Mesenchymal stem cell (in vitro differentiated cells and primary cell): Measurements from ENCODE around the gene RNF222.

Experiments
- DNase-seq: peaks from one replicate; pipeline ENCODE4 v3.0.0-alpha.2; 2013
- H2AFZ ChIP-seq: one replicate; pipeline ENCODE4 v1.6.1; 2013; ENCODE audit warnings: low read depth, mild to moderate bottlenecking, control low read depth, inconsistent platforms, low read length, moderate library complexity
- H2AK5ac ChIP-seq: 2 replicates; pipeline ENCODE4 v1.6.1; 2013; ENCODE audit warnings: low read length, moderate library complexity, mild to moderate bottlenecking, inconsistent platforms; ENCODE audit not compliant: severe bottlenecking
- H2BK120ac ChIP-seq: one replicate; pipeline ENCODE4 v1.6.1; 2013; ENCODE audit warnings: low read depth, mild to moderate bottlenecking, inconsistent platforms, low read length, moderate library complexity
- H2BK12ac ChIP-seq, 2 experiments: one replicate each; pipeline ENCODE4 v1.6.1; 2013; ENCODE audit warnings: inconsistent platforms in 2 of 2, low read length in 2 of 2, mild to moderate bottlenecking in 2 of 2, moderate library complexity in 2 of 2, control low read depth in 1 of 2
- H2BK15ac ChIP-seq: one replicate; pipeline ENCODE4 v1.6.1; 2013; ENCODE audit warnings: mild to moderate bottlenecking, low read depth, inconsistent platforms; ENCODE audit not compliant: poor library complexity, severe bottlenecking
- H2BK5ac ChIP-seq: 2 replicates; pipeline ENCODE4 v1.6.1; 2013; ENCODE audit warnings: low read depth, mild to moderate bottlenecking, low read length, control low read depth, inconsistent platforms; ENCODE audit not compliant: poor library complexity, severe bottlenecking
- H3K14ac ChIP-seq, 2 experiments: one replicate each; pipeline ENCODE4 v1.6.1; 2013; ENCODE audit warnings: inconsistent platforms in 2 of 2, low read length in 2 of 2, control low read depth in 1 of 2, mild to moderate bottlenecking in 1 of 2, moderate library complexity in 1 of 2
- H3K18ac ChIP-seq, 2 experiments: one replicate each; pipeline ENCODE4 v1.6.1; 2013; ENCODE audit warnings: inconsistent platforms in 2 of 2, low read length in 2 of 2, control low read depth in 1 of 2, low read depth in 1 of 2, mild to moderate bottlenecking in 1 of 2
- H3K23ac ChIP-seq, 2 experiments: one replicate each; pipeline ENCODE4 v1.6.1; 2013; ENCODE audit warnings: inconsistent platforms in 2 of 2, low read length in 2 of 2, mild to moderate bottlenecking in 2 of 2, moderate library complexity in 2 of 2, control low read depth in 1 of 2
- H3K27ac ChIP-seq: 2 replicates; pipeline ENCODE4 v1.5.1; 2013; ENCODE audit warnings: mild to moderate bottlenecking, moderate library complexity, low read length, control low read depth, inconsistent platforms; ENCODE audit not compliant: poor library complexity, severe bottlenecking
- H3K27me3 ChIP-seq, 2 experiments: 2 replicates each; pipeline versions ENCODE4 v1.6.1 to v1.7.0; 2013; ENCODE audit warnings: low read length in 2 of 2, mild to moderate bottlenecking in 2 of 2, moderate library complexity in 2 of 2, control low read depth in 1 of 2, inconsistent platforms in 1 of 2; ENCODE audit not compliant: control insufficient read depth in 1 of 2, insufficient read depth in 1 of 2
- H3K36me3 ChIP-seq, 2 experiments: 2 replicates each; pipeline versions ENCODE4 v1.6.1 to v1.7.0; 2013; ENCODE audit warnings: low read length in 2 of 2, control low read depth in 1 of 2, inconsistent platforms in 1 of 2, low read depth in 1 of 2, mild to moderate bottlenecking in 1 of 2; ENCODE audit not compliant: insufficient read depth in 2 of 2, control insufficient read depth in 1 of 2
- H3K4ac ChIP-seq, 2 experiments: one replicate each; pipeline ENCODE4 v1.6.1; 2013; ENCODE audit warnings: inconsistent platforms in 2 of 2, low read length in 2 of 2, mild to moderate bottlenecking in 2 of 2, moderate library complexity in 2 of 2, control low read depth in 1 of 2, low read depth in 1 of 2
- H3K4me1 ChIP-seq: 2 replicates; pipeline ENCODE4 v1.6.1; 2013; ENCODE audit warnings: low read depth, low read length, control low read depth; ENCODE audit not compliant: control insufficient read depth, insufficient read depth
- H3K4me2 ChIP-seq: 2 replicates; pipeline ENCODE4 v1.6.1; 2013; ENCODE audit warnings: low read length, mild to moderate bottlenecking, inconsistent platforms; ENCODE audit not compliant: poor library complexity, severe bottlenecking
- H3K4me3 ChIP-seq, 2 experiments: 2 replicates each; pipeline versions ENCODE4 v1.5.1 to v1.7.0; 2013; ENCODE audit warnings: low read length in 2 of 2, mild to moderate bottlenecking in 2 of 2, control low read depth in 1 of 2, low read depth in 1 of 2; ENCODE audit not compliant: insufficient read depth in 1 of 2
- H3K79me1 ChIP-seq: replicated peaks from 2 replicates; pipeline ENCODE4 v1.6.1; 2013; ENCODE audit warnings: mild to moderate bottlenecking, control low read depth, low read length, inconsistent platforms; ENCODE audit not compliant: poor library complexity, severe bottlenecking
- H3K9ac ChIP-seq: 2 replicates; pipeline ENCODE4 v1.7.0; 2013; ENCODE audit warnings: mild to moderate bottlenecking, low read length, moderate library complexity
- H3K9me3 ChIP-seq: 2 replicates; pipeline ENCODE4 v1.7.0; 2013; ENCODE audit warnings: mild to moderate bottlenecking, low read length; ENCODE audit not compliant: control insufficient read depth
- H4K8ac ChIP-seq: one replicate; pipeline ENCODE4 v1.6.1; 2013; ENCODE audit warnings: inconsistent platforms, mild to moderate bottlenecking, low read length, moderate library complexity
- H4K91ac ChIP-seq: one replicate; pipeline ENCODE4 v1.6.1; 2013; ENCODE audit warnings: mild to moderate bottlenecking, low read length, inconsistent platforms
- WGBS: methylation state at CpG from one replicate; pipeline ENCODE4 v1.1.7; 2013; ENCODE audit warnings: mixed read lengths; 5-methylcytosine and 5-hydroxymethylcytosine counted together

The RNF222 gene

DNA sequence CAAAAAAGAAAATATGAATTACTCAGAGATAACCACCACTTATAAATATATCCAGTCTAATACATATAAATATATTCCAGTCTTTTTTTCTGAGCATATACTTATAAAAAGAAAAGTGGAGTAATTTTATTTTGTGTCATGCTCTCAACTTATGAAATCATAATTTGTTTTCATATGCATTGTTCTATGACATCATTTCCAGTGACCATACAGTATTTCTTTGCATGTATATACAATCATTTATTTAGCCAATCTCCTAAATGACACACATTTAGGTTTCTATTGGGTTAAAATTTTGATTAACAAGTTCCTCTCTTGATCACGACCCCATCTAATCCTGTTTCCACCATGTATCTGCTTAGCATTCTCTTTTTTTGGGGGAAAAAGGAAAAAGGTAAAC lies 21.7 kb upstream of the RNF222 start:
- Histone ChIP-seq H3K27me3 (peaks cover 13 to 19% of the 10 kb centered on the region in 2 experiments), H3K36me3 (no peaks in the 10 kb centered on the region), H3K14ac (no peak overlapping the region), H3K4me1 (no peaks in the 10 kb centered on the region), H3K4ac (no peak overlapping the region), H2AK5ac (no peak overlapping the region), H3K27ac (no peak overlapping the region), H3K9me3 (no peaks in the 10 kb centered on the region), H2BK12ac (no peak overlapping the region), H3K4me2 (no peak overlapping the region), H2AFZ (no peak overlapping the region), H4K91ac (no peak overlapping the region), H2BK15ac (no peak overlapping the region), H3K79me1 (no peaks in the 10 kb centered on the region), H4K8ac (no peak overlapping the region), H2BK120ac (no peak overlapping the region), H3K18ac (no peak overlapping the region), H3K4me3 (no peak overlapping the region), H2BK5ac (no peak overlapping the region), H3K9ac (no peak overlapping the region), H3K23ac (no peak overlapping the region)
- no peak for DNase-seq
- no CpG with 5 or more reads among the region's 1 CpG for WGBS

DNA sequence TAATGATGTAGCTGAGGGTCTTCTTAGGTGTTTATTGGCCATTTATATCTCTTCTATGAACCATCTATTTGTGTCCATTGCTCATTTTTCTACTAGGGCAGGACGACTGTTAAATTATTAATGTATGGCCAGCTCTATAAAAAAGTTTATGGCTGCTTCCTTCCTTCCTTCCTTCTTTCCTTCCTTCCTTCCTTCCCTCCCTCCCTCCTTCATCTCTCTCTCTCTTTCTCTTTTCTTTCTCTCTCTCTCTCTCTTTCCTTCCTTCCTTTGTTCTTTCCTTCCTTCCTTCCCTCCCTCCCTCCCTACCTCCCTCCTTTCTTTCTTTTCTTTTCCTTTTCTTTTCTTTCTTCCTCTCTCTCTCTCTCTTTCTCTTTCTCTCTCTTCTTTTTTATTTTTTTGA lies 20.8 kb upstream of the RNF222 start:
- Histone ChIP-seq H3K4ac (no peak overlapping the region), H2BK15ac (no peak overlapping the region)

DNA sequence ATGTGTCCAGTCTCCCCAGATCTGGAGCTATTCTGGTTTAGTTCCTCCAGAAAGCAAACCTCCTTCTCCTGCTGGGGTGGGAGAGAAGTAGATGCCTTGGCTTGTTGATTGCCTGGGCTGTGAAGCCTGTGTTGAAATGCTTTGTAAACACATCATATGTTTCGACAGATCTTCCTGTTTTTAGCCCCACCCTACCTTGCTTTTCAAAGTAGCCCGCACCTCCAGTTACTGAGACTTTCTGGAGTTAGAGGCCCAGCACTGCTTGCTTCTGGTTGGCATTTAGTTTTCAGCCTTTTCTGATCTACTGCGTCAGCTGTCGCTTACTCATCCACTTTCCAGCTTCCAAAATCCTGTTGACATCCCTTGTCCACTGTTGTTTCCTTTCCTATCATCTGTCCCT lies 20.2 kb upstream of the RNF222 start:
- H3K27ac ChIP-seq, result no peak overlapping the region

More for the DNA sequence above, 20.8 kb upstream of the RNF222 start:
- no peak overlapping the region for H3K27ac ChIP-seq
- no peak overlapping the region for H3K4me3 ChIP-seq
- H3K4me1 ChIP-seq, result no peaks in the 10 kb centered on the region
- no peak overlapping the region for H2AK5ac ChIP-seq
- H3K9ac ChIP-seq, result no peak overlapping the region
- no peak overlapping the region for H3K18ac ChIP-seq
- H2BK120ac ChIP-seq, result no peak overlapping the region
- no peak overlapping the region for H3K14ac ChIP-seq
- no peak for DNase-seq
- no peaks in the 10 kb centered on the region for H3K79me1 ChIP-seq
- no peak overlapping the region for H3K23ac ChIP-seq
- no peak overlapping the region for H2AFZ ChIP-seq
- H3K9me3 ChIP-seq, result no peaks in the 10 kb centered on the region
- H4K91ac ChIP-seq, result no peak overlapping the region
- no peak overlapping the region for H2BK5ac ChIP-seq
- no peak overlapping the region for H4K8ac ChIP-seq
- no peaks in the 10 kb centered on the region for H3K36me3 ChIP-seq
- H3K27me3 ChIP-seq, result peaks cover 13 to 19% of the 10 kb centered on the region in 2 experiments
- no peak overlapping the region for H2BK12ac ChIP-seq
- H3K4me2 ChIP-seq, result no peak overlapping the region
- WGBS, result 85% methylated on average over 1 of the region's 1 CpG

DNA sequence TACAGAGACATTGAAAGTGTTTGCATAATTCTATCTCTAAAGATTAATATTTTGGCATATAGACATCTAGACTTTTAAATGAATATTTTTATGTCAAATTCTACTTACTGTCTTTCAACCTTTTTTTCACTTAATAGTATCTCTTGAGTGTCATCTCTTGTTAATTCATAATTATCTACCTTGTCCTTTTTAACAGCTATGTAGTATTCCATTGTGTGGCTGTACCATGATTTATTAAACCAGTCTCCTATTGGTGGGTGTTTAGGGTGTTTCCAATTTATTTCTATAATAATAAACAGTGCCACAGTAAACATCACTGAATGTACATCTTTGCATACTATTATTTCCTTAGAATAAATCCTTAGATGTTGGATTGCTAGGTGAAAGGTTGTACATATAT lies 16.3 kb upstream of the RNF222 start:
- H2AFZ ChIP-seq, result no peak overlapping the region
- H3K4me3 ChIP-seq, result no peak overlapping the region
- H2BK120ac ChIP-seq, result no peak overlapping the region
- no peaks in the 10 kb centered on the region for H3K9me3 ChIP-seq
- H2AK5ac ChIP-seq, result no peak overlapping the region
- H2BK5ac ChIP-seq, result no peak overlapping the region
- no peak overlapping the region for H3K4me2 ChIP-seq
- H3K18ac ChIP-seq, result no peak overlapping the region
- H3K23ac ChIP-seq, result no peak overlapping the region
- no peak overlapping the region for H3K9ac ChIP-seq
- H3K79me1 ChIP-seq, result no peaks in the 10 kb centered on the region
- no peak overlapping the region for H2BK15ac ChIP-seq
- H3K36me3 ChIP-seq, result no peaks in the 10 kb centered on the region
- no peak overlapping the region for H4K8ac ChIP-seq
- H3K4me1 ChIP-seq, result no peaks in the 10 kb centered on the region
- H3K14ac ChIP-seq, result no peak overlapping the region
- DNase-seq, result no peak
- no peak overlapping the region for H3K4ac ChIP-seq
- H3K27me3 ChIP-seq, result peaks cover 13 to 20% of the 10 kb centered on the region in 2 experiments
- no peak overlapping the region for H4K91ac ChIP-seq
- no peak overlapping the region for H2BK12ac ChIP-seq
- no peak overlapping the region for H3K27ac ChIP-seq

More for the DNA sequence above, 20.2 kb upstream of the RNF222 start:
- H4K91ac ChIP-seq, result no peak overlapping the region
- H3K4me3 ChIP-seq, result no peak overlapping the region
- no peaks in the 10 kb centered on the region for H3K79me1 ChIP-seq
- no peak overlapping the region for H2BK15ac ChIP-seq
- H3K9ac ChIP-seq, result no peak overlapping the region
- no peak overlapping the region for H2AFZ ChIP-seq
- no peaks in the 10 kb centered on the region for H3K9me3 ChIP-seq
- H2BK5ac ChIP-seq, result no peak overlapping the region
- H3K4me2 ChIP-seq, result no peak overlapping the region
- H3K4me1 ChIP-seq, result no peaks in the 10 kb centered on the region
- WGBS, result 85% methylated on average over 2 of the region's 4 CpGs
- H3K23ac ChIP-seq, result no peak overlapping the region
- no peak overlapping the region for H3K4ac ChIP-seq
- no peak overlapping the region for H3K18ac ChIP-seq
- H2AK5ac ChIP-seq, result no peak overlapping the region
- no peak overlapping the region for H2BK12ac ChIP-seq
- no peak for DNase-seq
- no peaks in the 10 kb centered on the region for H3K36me3 ChIP-seq
- H3K27me3 ChIP-seq, result peaks cover 13 to 19% of the 10 kb centered on the region in 2 experiments
- H3K14ac ChIP-seq, result no peak overlapping the region
- H4K8ac ChIP-seq, result no peak overlapping the region
- H2BK120ac ChIP-seq, result no peak overlapping the region
